GM19238 (cell line): ENCODE results near the gene C2CD2L.
"Not testable (repeated sequence)": the region's sequence is repeated elsewhere in the genome, so short reads cannot be mapped to it uniquely, and the experiment has no call there.

Experiments
- DNase-seq: peaks from one replicate; pipeline ENCODE4 v3.0.0; 2011; ENCODE audit warnings: low spot score; ENCODE audit not compliant: insufficient read length

The C2CD2L gene

GRCh38 chr11:119093942-119094815 lies 13.0 kb upstream of the C2CD2L start:
- no peak for DNase-seq

GRCh38 chr11:119094816-119095065 lies 12.4 kb upstream of the C2CD2L start:
- peak; percentile 37 for DNase-seq

- peak; percentile 96 for DNase-seq
Measured at GRCh38 chr11:119095066-119095880, 11.9 kb upstream of the C2CD2L start.

- DNase-seq = no peak
Measured at GRCh38 chr11:119099711-119100110, 7.4 kb upstream of the C2CD2L start.

GRCh38 chr11:119100246-119100970 lies 6.7 kb upstream of the C2CD2L start:
- DNase-seq = no peak

GRCh38 chr11:119100994-119101758 lies 6.0 kb upstream of the C2CD2L start:
- DNase-seq = peak; percentile 32

- peak; percentile 74 for DNase-seq
Measured at GRCh38 chr11:119101759-119102423, 5.3 kb upstream of the C2CD2L start, which contains the start of gene DPAGT1. Gene DPAGT1 (minus strand): TSS chr11:119101853. CDS start chr11:119101655, 198 bp downstream.

GRCh38 chr11:119103161-119103664 lies 3.9 kb upstream of the C2CD2L start:
- DNase-seq = not testable (repeated sequence)

GRCh38 chr11:119103793-119104192 lies 3.4 kb upstream of the C2CD2L start:
- DNase-seq = no peak

- no peak for DNase-seq
Measured at GRCh38 chr11:119107538-119108145, 498 bp downstream of the C2CD2L start.

- peak; percentile 37 for DNase-seq
Measured at GRCh38 chr11:119108146-119108856, 1.2 kb downstream of the C2CD2L start.

GRCh38 chr11:119108857-119109221 lies 1.7 kb downstream of the C2CD2L start:
- no peak for DNase-seq

- no peak for DNase-seq
Measured at GRCh38 chr11:119109843-119110242, 2.7 kb downstream of the C2CD2L start.

- DNase-seq = no peak
Measured at GRCh38 chr11:119110439-119110838, 3.3 kb downstream of the C2CD2L start.

- DNase-seq = no peak
Measured at GRCh38 chr11:119111361-119111925, 4.3 kb downstream of the C2CD2L start.

- DNase-seq = no peak
Measured at GRCh38 chr11:119112314-119113020, 5.3 kb downstream of the C2CD2L start.

GRCh38 chr11:119113716-119114115 lies 6.6 kb downstream of the C2CD2L start:
- DNase-seq = no peak

GRCh38 chr11:119114351-119114750 lies 7.2 kb downstream of the C2CD2L start:
- DNase-seq = no peak
